ENCODE measurements around the gene FOXP1.

FOXP1 gene

GRCh38 chr3:70919091-70919490 is 664.4 kb downstream of the FOXP1 start:
- Histone ChIP-seq H3K36me3 (no peaks in the 10 kb centered on the region), H3K27me3 (ENCODE audit: insufficient read depth, low read depth, severe bottlenecking) (no peaks in the 10 kb centered on the region), H3K4me3 (ENCODE audit: low read depth, low read length) (no peak overlapping the region), H3K27ac (no peak overlapping the region), H3K9me3 (ENCODE audit: severe bottlenecking) (no peaks in the 10 kb centered on the region)
- DNase-seq = no peak
- no peak for TF ChIP-seq CTCF (IDR thresholded peaks at IDR 0.05; ENCODE audit: low read depth, low read length)

DNA sequence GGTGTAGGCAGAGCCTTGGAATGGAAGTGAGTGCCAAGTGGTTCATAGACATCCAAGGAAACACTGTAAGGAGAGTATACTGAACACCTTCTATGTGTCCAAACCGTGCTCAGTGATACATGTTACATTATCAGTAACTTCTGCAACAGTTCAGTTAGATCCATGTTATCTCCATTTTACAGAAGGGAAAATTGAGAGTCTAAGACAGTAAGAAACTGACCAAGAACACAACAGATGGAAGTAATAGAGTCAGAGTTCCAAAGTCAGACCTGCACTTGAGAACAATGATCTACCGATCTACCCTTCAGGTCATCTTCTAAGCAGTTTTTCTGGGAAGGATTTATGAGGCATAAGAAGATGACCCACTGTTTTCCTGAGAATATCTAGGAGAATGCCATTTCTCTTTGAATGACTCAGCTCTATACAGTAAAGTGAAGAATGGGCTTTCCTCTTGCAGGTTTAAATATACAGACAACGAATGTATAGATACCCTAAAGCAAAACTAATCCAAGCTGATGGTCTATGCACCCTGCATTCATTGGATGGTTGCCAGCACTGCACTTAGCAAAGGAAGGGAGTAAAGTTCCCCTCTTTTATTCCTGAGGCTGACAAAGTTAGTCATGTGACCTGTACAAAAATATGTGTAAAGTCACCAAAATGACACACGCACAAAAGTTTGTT is 667.0 kb downstream of the FOXP1 start:
- Histone ChIP-seq H3K4me3 (ENCODE audit: low read depth, low read length) (no peak overlapping the region), H3K9me3 (ENCODE audit: severe bottlenecking) (no peaks in the 10 kb centered on the region), H3K27me3 (ENCODE audit: insufficient read depth, low read depth, severe bottlenecking) (no peaks in the 10 kb centered on the region), H3K36me3 (no peaks in the 10 kb centered on the region), H3K27ac (no peak overlapping the region)
- TF ChIP-seq CTCF (IDR thresholded peaks at IDR 0.05; ENCODE audit: low read depth, low read length) = no peak
- no peak for DNase-seq

DNA sequence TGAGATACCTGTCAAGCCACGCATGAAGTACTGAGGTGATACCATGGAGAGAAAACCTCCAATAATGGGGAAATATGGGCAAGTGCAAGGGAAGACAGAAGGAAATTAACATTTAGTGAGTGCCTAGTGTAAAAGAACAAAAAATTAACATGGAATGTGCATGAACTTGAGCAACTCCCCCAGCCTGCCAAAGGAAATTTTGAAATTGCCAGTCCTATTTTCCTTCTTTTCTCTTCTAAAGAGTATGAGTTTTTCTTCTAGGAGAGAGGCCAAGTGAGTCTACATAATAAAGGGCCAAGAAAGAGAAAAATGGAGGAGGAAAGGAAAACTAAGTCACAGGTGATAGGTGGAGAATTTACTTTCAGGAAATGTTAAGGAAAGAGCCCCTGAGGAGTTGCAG is 668.7 kb downstream of the FOXP1 start:
- H3K4me3 ChIP-seq (ENCODE audit: low read depth, low read length) = no peak overlapping the region
- no peak for DNase-seq
- no peak for TF ChIP-seq CTCF (IDR thresholded peaks at IDR 0.05; ENCODE audit: low read depth, low read length)
- no peaks in the 10 kb centered on the region for H3K9me3 ChIP-seq (ENCODE audit: severe bottlenecking)
- no peaks in the 10 kb centered on the region for H3K27me3 ChIP-seq (ENCODE audit: insufficient read depth, low read depth, severe bottlenecking)
- no peak overlapping the region for H3K27ac ChIP-seq
- no peaks in the 10 kb centered on the region for H3K36me3 ChIP-seq

DNA sequence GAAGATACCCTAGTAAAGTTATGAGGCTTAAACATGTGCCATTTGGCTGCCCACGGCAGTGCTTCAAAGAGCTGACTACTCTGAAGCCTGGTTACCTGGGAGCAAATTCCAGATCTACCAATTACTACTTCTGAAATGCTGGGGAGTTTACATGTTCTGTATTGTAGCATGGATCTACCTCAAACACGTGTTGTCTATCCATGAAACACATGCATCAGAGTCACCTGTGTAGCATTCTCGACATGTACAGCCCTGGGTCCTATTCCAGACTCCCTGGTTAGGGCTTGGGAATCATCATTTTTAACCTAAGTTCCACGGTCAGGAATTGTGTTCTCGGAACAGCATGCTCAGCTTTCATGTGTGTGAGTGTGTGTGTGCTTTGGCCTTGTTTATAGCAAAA is 671.8 kb downstream of the FOXP1 start:
- DNase-seq = no peak
- TF ChIP-seq CTCF (IDR thresholded peaks at IDR 0.05; ENCODE audit: low read depth, low read length) = no peak
- no peaks in the 10 kb centered on the region for H3K9me3 ChIP-seq (ENCODE audit: severe bottlenecking)
- H3K36me3 ChIP-seq = no peaks in the 10 kb centered on the region
- H3K27ac ChIP-seq = no peak overlapping the region
- no peaks in the 10 kb centered on the region for H3K27me3 ChIP-seq (ENCODE audit: insufficient read depth, low read depth, severe bottlenecking)
- no peak overlapping the region for H3K4me3 ChIP-seq (ENCODE audit: low read depth, low read length)

- Histone ChIP-seq H3K27ac (no peak overlapping the region), H3K4me3 (ENCODE audit: low read depth, low read length) (no peak overlapping the region), H3K9me3 (ENCODE audit: severe bottlenecking) (no peaks in the 10 kb centered on the region), H3K36me3 (no peaks in the 10 kb centered on the region), H3K27me3 (ENCODE audit: insufficient read depth, low read depth, severe bottlenecking) (no peaks in the 10 kb centered on the region)
- DNase-seq = no peak
- TF ChIP-seq CTCF (IDR thresholded peaks at IDR 0.05; ENCODE audit: low read depth, low read length) = no peak
Measured at GRCh38 chr3:70905491-70905890, 678.0 kb downstream of the FOXP1 start.

All from WERI-Rb-1 (cell line).